ENCODE results near the gene NPIPA1.
"Not testable (repeated sequence)": the region's sequence is repeated elsewhere in the genome, so short reads cannot be mapped to it uniquely, and the experiment has no call there.

NPIPA1 gene

DNA sequence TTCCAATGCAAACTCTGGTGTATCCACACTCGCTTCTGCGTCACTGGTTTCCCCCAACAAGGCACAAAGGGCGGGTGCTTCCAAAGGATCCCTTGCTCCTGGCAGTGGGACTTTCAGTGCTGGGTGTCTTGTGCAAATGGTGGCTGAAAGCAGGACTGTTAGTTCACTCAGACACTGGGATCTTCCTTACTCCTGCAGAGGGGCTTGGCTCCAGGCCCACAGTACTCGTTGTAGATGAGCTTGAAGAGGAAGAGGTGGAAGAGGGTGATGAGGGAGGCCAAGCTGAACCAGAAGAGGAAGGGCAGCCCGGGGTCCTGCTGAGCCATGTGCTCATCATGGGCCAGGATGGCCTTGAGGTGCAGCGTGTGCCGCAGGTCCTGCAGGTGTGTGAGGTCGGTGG, 50.8 kb downstream of the NPIPA1 start:
- H3K4me3 ChIP-seq (ENCODE audit: low read depth, low read length) = not testable (repeated sequence)

- H3K4me3 ChIP-seq (ENCODE audit: low read depth, low read length) = not testable (repeated sequence)
These were observed 51.5 kb downstream of the NPIPA1 start for GRCh38 chr16:14988661-14989191.

DNA sequence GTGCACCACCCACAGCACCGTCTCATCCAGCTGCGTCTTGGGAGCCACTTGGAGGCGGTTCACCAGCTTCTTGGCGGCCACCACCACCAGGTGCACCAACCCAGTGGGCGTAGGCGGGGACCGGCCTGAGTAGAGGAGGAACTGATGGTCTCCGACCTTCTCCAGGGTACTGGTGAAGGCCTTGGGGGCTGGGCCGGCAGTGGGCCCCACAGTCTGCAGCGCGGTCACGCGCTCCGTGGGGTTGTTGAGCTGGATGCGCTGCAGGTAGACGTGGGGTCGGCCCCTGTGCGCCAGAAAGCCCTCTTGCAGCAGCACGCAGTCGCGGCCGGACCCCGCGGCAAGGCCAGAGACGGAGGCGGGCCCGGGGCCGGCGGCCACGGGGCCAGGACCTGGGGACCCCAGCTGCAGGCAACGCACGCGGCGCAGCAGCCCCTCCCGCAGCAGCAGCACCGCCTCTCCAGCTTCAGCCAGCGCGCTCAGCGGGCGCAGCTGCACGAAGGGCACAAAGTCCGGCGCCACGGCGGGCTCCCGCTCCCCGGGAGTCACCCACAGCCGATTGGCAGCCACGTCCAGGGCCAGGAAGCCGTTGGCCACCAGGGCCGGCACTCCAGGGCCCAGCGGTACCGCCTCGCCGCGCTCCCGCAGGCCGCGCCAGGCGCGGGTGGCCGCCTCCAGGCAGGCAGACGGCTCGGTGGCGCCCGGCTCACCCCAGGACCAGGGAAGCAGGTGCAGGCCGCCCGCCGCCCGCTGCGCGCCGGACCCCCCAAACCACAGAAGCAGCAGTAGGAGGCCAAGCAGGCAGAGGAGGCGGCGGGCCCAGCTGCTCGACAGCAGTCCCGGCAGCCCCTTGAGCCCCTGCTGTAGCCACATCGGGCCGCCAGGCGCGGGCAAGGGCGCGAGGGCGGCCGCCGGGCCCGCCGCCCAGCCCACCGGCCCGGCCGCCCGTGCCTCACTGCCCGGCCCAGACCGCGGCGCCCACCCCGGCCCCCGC, 52.3 kb downstream of the NPIPA1 start:
- H3K4me3 ChIP-seq (ENCODE audit: low read depth, low read length) = not testable (repeated sequence)

- H3K4me3 ChIP-seq (ENCODE audit: low read depth, low read length) = not testable (repeated sequence)
These were observed 56.3 kb downstream of the NPIPA1 start for GRCh38 chr16:14993277-14994151.

DNA sequence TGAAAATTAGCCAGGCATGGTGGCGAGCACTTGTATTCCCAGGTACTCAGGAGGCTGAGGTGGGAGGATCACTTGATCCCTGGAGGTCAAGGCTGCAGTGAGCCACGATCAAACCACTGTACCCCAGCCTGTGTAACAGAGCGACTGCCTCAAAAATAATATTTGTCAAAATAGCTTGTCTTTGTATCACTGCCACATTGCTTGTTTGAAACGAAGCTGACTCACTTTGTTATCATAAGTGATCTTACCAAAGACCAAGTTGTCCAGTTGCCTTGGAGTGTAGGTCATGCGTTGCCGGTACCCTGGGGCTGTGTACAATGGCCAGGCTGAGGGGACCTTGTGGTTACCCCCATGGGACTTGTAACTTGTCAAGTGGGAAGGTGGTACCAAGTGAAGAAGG, 59.5 kb downstream of the NPIPA1 start:
- H3K4me3 ChIP-seq (ENCODE audit: low read depth, low read length) = not testable (repeated sequence)

GRCh38 chr16:14998300-14998699, 61.1 kb downstream of the NPIPA1 start:
- not testable (repeated sequence) for H3K4me3 ChIP-seq (ENCODE audit: low read depth, low read length)

GRCh38 chr16:14999845-15000244, 62.6 kb downstream of the NPIPA1 start:
- not testable (repeated sequence) for H3K4me3 ChIP-seq (ENCODE audit: low read depth, low read length)
